HCT116 (cell line): ENCODE results near the gene MMP24.

Experiments
- CBX3 ChIP-seq: IDR thresholded peaks from 2 replicates; pipeline ENCODE4 v1.6.1; 2012; ENCODE audit warnings: low read depth
- CTCF ChIP-seq, 3 experiments: fragments of 200-600 bp in 1 of 3; sonication (generic) in 1 of 3; IDR thresholded peaks in 2 of 3; conservative IDR thresholded peaks in 1 of 3; 2 replicates each; pipeline ENCODE4 v1.5.1; 2012 to 2017; ENCODE audit warnings: low read depth in 2 of 3, low read length in 2 of 3, antibody characterized with exemption in 1 of 3, borderline replicate concordance in 1 of 3, control low read depth in 1 of 3, mild to moderate bottlenecking in 1 of 3, mixed read lengths in 1 of 3, mixed run types in 1 of 3, moderate library complexity in 1 of 3; ENCODE audit not compliant: insufficient read depth in 1 of 3
- EZH2 ChIP-seq: fragments of 200-600 bp; sonication (generic); IDR thresholded peaks from 2 replicates; pipeline ENCODE4 v1.6.1; 2017; ENCODE audit warnings: antibody characterized with exemption, mixed run types
- EZH2phosphoT487 ChIP-seq: fragments of 200-600 bp; IDR thresholded peaks from 2 replicates; pipeline ENCODE4 v1.6.1; 2018; ENCODE audit warnings: antibody characterized with exemption, borderline replicate concordance
- POLR2A ChIP-seq: IDR thresholded peaks from 2 replicates; pipeline ENCODE4 v1.7.0; 2011; ENCODE audit warnings: borderline replicate concordance; ENCODE audit not compliant: insufficient read depth, insufficient read length; ENCODE audit errors: extremely low read depth
- REST ChIP-seq: IDR thresholded peaks from 2 replicates; pipeline ENCODE4 v1.6.1; 2012; ENCODE audit warnings: low read depth
- SIN3A ChIP-seq: IDR thresholded peaks from 2 replicates; pipeline ENCODE4 v1.6.1; 2012; ENCODE audit warnings: low read depth
- ZFX ChIP-seq: fragments of 450-650 bp; IDR thresholded peaks from 2 replicates; pipeline ENCODE4 v1.6.1; 2017
- ZNF274 ChIP-seq: fragments of 200-500 bp; sonication (Bioruptor generic); IDR thresholded peaks from 2 replicates; pipeline ENCODE4 v1.6.1; 2014; ENCODE audit warnings: mild to moderate bottlenecking, low read depth, low read length, inconsistent platforms

GRCh38 chr20:35293303-35294292 is 67.1 kb downstream of the MMP24 start:
- TF ChIP-seq POLR2A: no peak
- no peak for TF ChIP-seq CTCF (IDR thresholded peaks at IDR 0.05 in 2 of 3, conservative IDR thresholded peaks at IDR 0.05 in 1 of 3; ENCODE audit: borderline replicate concordance in 1 of 3, insufficient read depth in 1 of 3, low read depth in 2 of 3, low read length in 2 of 3)
- no peak for TF ChIP-seq REST
- no peak for TF ChIP-seq CBX3
- no peak for TF ChIP-seq ZFX
- TF ChIP-seq ZNF274: no peak
- no peak for TF ChIP-seq EZH2phosphoT487
- TF ChIP-seq EZH2: no peak
- no peak for TF ChIP-seq SIN3A
